ENCODE data around the gene LIN7B.

LIN7B gene

DNA sequence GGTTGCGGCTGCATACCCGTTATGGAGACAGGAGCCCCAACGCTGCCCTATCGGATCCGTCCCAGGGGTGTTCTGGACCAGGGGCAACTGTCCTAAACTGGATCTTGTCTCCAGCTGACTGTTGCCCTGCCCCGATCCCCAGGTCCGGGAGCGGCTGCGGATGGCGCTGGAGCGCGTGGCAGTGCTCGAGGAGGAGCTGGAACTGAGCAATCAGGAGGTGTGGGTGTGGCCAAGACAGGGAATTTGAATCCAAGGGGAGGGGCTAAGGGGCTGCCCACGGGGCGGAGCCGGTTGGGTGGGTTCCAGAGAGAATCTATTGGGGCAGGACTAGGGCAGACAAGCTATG, 15.0 kb downstream of the LIN7B start:
- TF ChIP-seq, protein P1, sequence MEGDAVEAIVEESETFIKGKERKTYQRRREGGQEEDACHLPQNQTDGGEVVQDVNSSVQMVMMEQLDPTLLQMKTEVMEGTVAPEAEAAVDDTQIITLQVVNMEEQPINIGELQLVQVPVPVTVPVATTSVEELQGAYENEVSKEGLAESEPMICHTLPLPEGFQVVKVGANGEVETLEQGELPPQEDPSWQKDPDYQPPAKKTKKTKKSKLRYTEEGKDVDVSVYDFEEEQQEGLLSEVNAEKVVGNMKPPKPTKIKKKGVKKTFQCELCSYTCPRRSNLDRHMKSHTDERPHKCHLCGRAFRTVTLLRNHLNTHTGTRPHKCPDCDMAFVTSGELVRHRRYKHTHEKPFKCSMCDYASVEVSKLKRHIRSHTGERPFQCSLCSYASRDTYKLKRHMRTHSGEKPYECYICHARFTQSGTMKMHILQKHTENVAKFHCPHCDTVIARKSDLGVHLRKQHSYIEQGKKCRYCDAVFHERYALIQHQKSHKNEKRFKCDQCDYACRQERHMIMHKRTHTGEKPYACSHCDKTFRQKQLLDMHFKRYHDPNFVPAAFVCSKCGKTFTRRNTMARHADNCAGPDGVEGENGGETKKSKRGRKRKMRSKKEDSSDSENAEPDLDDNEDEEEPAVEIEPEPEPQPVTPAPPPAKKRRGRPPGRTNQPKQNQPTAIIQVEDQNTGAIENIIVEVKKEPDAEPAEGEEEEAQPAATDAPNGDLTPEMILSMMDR (IDR thresholded peaks at IDR 0.05; ENCODE audit: low read depth, low read length): no peak
- no peak overlapping the region for H3K4me3 ChIP-seq (ENCODE audit: low read depth, low read length)

DNA sequence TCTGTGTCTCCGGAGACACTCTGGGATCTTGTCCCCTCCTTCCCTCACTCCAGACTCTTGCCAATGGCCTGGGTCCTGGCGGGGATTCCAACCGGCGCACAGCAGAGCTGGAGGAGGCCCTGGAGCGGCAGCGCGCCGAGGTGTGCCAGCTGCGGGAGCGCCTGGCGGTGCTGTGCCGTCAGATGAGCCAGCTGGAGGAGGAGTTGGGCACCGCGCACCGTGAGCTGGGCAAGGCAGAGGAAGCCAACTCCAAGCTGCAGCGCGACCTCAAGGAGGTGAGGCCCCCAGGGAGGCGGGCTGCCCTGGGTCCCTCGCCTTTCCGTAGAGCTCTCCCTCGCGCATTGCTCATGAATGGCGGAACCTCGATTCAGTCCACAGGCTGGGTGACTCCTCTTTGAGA, 16.2 kb downstream of the LIN7B start:
- TF ChIP-seq, protein P1 (IDR thresholded peaks at IDR 0.05; ENCODE audit: low read depth, low read length): no peak
- H3K4me3 ChIP-seq (ENCODE audit: low read depth, low read length): no peak overlapping the region

DNA sequence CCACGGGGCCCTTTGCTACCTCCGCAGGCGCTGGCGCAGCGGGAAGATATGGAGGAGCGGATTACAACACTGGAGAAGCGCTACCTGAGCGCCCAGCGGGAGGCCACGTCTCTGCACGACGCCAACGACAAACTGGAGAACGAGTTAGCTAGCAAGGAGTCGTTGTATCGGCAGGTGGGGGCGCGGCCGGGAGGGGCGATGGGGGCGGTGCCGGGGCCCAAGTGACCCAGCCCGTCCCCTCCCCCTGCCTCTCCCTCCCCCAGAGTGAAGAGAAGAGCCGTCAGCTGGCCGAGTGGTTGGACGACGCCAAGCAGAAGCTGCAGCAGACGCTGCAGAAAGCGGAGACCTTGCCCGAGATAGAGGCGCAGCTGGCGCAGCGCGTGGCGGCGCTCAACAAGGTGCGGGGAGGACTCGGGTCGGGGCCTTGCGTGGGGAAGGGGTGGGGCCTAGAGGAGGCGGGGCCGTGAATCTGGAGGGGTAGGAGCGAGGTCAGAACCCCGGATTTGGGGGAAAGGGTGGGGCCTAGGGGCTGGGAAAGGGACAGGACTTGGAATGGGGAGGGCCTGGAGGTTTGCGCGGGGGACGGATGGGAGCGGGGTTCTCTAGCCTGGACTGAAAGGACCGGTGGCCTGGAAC, 18.9 kb downstream of the LIN7B start:
- no peak overlapping the region for H3K4me3 ChIP-seq (ENCODE audit: low read depth, low read length)
- TF ChIP-seq, protein P1 (IDR thresholded peaks at IDR 0.05; ENCODE audit: low read depth, low read length): no peak

DNA sequence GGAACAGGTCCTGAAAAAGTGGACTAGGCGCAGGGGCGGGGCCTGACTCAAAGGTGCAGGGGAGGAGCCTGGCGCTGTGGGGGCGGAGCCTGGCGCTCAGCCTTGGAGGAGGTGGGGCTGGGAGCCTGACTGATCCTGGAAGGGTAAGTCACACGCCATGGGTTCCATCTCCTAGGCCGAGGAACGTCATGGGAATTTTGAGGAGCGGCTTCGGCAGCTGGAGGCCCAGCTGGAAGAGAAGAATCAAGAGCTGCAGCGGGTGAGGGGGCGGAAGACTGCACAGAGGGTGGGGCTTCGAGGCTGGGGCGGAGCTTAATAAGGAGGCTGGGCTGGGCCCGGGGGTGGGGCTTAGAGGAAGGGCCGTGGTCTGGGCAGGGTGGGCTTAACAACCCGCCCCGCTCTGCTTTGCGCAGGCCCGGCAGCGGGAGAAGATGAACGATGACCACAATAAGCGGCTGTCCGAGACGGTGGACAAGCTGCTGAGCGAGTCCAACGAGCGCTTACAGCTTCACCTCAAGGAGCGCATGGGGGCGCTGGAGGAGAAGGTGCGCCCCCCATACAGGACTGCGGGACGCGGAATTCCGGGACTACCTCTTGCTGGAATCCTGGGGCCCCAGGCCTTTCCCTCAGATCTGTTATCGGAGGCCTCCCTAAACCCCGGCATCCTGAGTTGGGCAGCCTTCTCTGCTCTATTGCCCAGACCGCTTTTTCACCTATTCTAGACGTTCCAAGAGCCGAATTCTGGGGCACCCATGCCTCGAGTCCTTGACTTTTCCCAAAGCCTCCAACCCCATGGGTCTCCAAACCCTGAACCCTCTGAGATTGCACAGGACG, 19.7 kb downstream of the LIN7B start:
- TF ChIP-seq, protein P1 (IDR thresholded peaks at IDR 0.05; ENCODE audit: low read depth, low read length): no peak
- H3K4me3 ChIP-seq (ENCODE audit: low read depth, low read length): no peak overlapping the region

DNA sequence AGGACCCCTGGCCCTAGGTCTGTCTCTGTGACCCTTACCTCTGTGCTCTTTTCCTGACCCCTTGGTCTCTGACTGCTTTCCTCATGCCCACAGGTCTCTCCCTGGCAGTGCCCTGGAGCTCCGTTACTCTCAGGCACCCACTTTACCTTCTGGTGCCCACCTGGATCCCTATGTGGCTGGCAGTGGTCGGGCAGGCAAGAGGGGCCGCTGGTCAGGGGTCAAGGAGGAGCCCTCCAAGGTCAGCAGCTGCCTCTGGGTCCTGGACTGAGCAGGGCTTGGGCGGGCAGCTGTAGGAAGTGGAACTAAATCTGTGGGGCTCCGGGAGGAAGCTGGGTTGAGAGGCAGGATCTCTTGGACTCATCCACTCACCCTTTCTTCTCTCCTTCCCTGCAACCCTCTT, 21.5 kb downstream of the LIN7B start:
- TF ChIP-seq, protein P1 (IDR thresholded peaks at IDR 0.05; ENCODE audit: low read depth, low read length): no peak

DNA sequence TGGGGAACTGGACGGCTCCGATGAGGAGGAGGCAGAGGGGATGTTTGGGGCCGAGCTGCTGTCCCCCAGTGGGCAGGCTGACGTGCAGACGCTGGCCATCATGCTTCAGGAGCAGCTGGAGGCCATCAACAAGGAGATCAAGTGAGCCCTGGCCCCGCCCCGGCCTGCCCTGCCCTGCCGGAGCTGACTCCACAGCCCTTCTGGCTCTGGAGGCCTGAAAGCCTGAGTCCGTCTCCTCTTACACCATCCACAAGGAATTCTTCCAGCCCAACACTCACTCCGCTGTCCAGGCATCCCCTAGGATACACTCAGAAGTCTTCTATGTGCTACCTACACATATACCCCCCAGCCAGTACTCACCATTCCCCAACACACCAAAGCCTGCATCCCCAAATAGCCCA, 22.6 kb downstream of the LIN7B start:
- TF ChIP-seq, protein P1 (IDR thresholded peaks at IDR 0.05; ENCODE audit: low read depth, low read length): no peak

More for the DNA sequence above, 21.5 kb downstream of the LIN7B start:
- H3K4me3 ChIP-seq (ENCODE audit: low read depth, low read length): no peak overlapping the region

DNA sequence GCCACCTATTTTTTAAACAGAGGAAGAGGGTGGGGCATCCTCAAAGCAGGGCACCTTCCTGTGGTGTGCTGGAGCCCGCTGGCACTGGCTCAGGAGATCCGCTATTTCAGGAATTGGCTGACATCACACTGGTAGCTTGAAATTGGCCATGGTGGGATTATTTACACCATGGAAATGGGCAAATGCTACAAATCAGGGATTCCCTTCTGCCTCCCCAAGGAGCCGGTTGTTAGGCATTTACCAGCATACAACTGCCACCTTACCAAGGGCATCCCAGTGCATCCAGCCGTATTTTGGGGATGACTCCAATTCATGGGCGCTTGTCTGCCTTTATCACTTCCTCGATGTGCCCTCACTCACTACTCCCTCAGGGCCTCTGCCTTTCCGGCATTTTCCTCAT, 26.8 kb downstream of the LIN7B start:
- H3K4me3 ChIP-seq (ENCODE audit: low read depth, low read length): no peak overlapping the region
- TF ChIP-seq, protein P1 (IDR thresholded peaks at IDR 0.05; ENCODE audit: low read depth, low read length): no peak

More for the DNA sequence above, 22.6 kb downstream of the LIN7B start:
- H3K4me3 ChIP-seq (ENCODE audit: low read depth, low read length): no peak overlapping the region

Measured in WI38 (cell line).